AG04449 (cell line): ENCODE data around the gene RMI2.

Experiments used
- CTCF ChIA-PET: fragments of 350-600 bp; formaldehyde crosslinking; extraction: SDS; loops from one replicate; lab custom pipeline; 2021; ENCODE audit warnings: antibody characterized with exemption; lab: Yijun Ruan, JAX
- POLR2A ChIA-PET: fragments of 400-600, 350-600 bp; formaldehyde crosslinking; extraction: SDS; loops from one replicate; lab custom pipeline; 2020; ENCODE audit warnings: antibody characterized with exemption, inconsistent platforms; lab: Yijun Ruan, JAX
- DNase-seq: peaks from one replicate; pipeline ENCODE4 v3.0.0-alpha.2; 2010; ENCODE audit warnings: low read depth, low spot score
- H3K4me3 ChIP-seq: 2 replicates; pipeline ENCODE4 v1.5.1; 2011; ENCODE audit warnings: low read depth, mild to moderate bottlenecking, control low read depth, low read length
- CTCF ChIP-seq: IDR thresholded peaks from one replicate; pipeline ENCODE4 v1.5.1; 2011; ENCODE audit warnings: mild to moderate bottlenecking, moderate library complexity, low read length, control low read depth, inconsistent platforms; ENCODE audit not compliant: insufficient read depth; ENCODE audit errors: missing control alignments

RMI2 gene

GRCh38 chr16:11386054-11386680 lies 40.9 kb downstream of the RMI2 start:
- no peak for TF ChIP-seq CTCF
- POLR2A ChIA-PET, result no interaction called here
- no peak overlapping the region for H3K4me3 ChIP-seq
- DNase-seq, result no peak
- CTCF ChIA-PET, result interaction anchor here (0.7 to 13.3 kb wide), 12 partner anchors 8 to 691 kb away, joined by 3 to 241 read pairs (median 4); partner anchors contain the start of gene SOCS1

- DNase-seq, result no peak
- TF ChIP-seq CTCF, result peak; percentile 75
- POLR2A ChIA-PET, result no interaction called here
- CTCF ChIA-PET, result interaction anchor here (0.7 to 13.3 kb wide), 17 partner anchors 9 to 690 kb away, joined by 3 to 241 read pairs (median 4); partner anchors contain the start of gene SOCS1
- H3K4me3 ChIP-seq, result no peak overlapping the region
These were observed 41.7 kb downstream of the RMI2 start for GRCh38 chr16:11386791-11387546.

GRCh38 chr16:11389083-11389482 lies 43.8 kb downstream of the RMI2 start:
- CTCF ChIA-PET, result interaction anchor here (0.6 to 13.3 kb wide), 6 partner anchors 8 to 428 kb away, joined by 3 to 241 read pairs (median 4); no protein-coding TSS in a partner anchor
- no peak for TF ChIP-seq CTCF
- no peak for DNase-seq
- POLR2A ChIA-PET, result no interaction called here
- H3K4me3 ChIP-seq, result no peak overlapping the region

GRCh38 chr16:11389631-11390565 lies 44.6 kb downstream of the RMI2 start:
- CTCF ChIA-PET, result interaction anchor here (0.6 to 13.3 kb wide), 9 partner anchors 9 to 438 kb away, joined by 3 to 241 read pairs (median 3); no protein-coding TSS in a partner anchor
- POLR2A ChIA-PET, result no interaction called here
- DNase-seq, result no peak
- TF ChIP-seq CTCF, result no peak
- H3K4me3 ChIP-seq, result no peak overlapping the region

- H3K4me3 ChIP-seq, result no peak overlapping the region
- no peak for TF ChIP-seq CTCF
- CTCF ChIA-PET, result interaction anchor here (1.2 to 3.5 kb wide), 6 partner anchors 10 to 438 kb away, joined by 3 to 15 read pairs (median 5); no protein-coding TSS in a partner anchor
- no peak for DNase-seq
- POLR2A ChIA-PET, result no interaction called here
These were observed 45.6 kb downstream of the RMI2 start for GRCh38 chr16:11390573-11391495.
